Uterus (tissue), 4 donors: Measurements from ENCODE around the gene VAT1. TPM values are rescaled to one million over a fixed set of nuclear protein-coding genes. Genes with fewer than 3 reads are reported as not detected.

ENCODE experiments used
- DNase-seq, 2 donors: peaks; one replicate each; pipeline ENCODE4 v3.0.0-alpha.2; 2019 to 2020
- H3K27ac ChIP-seq, 2 donors: fragments of 200-600 bp; sonication (generic); 1 replicate in 1 of 2; 2 replicates in 1 of 2; pipeline ENCODE4 v1.5.1; 2016 to 2018
- H3K27me3 ChIP-seq, 2 donors: fragments of 200-600 bp; sonication (generic); one replicate each; pipeline ENCODE4 v1.5.1; 2018 to 2019; ENCODE audit warnings: control low read depth in 1 of 2
- H3K36me3 ChIP-seq, 2 donors: fragments of 200-600 bp; sonication (generic); one replicate each; pipeline ENCODE4 v1.5.1; 2019; ENCODE audit warnings: control low read depth in 1 of 2
- H3K4me1 ChIP-seq, 2 donors: fragments of 200-600 bp; sonication (generic); one replicate each; pipeline ENCODE4 v1.5.1; 2018 to 2019; ENCODE audit warnings: control low read depth in 1 of 2
- H3K4me3 ChIP-seq, 2 donors: fragments of 200-600 bp; sonication (generic); 1 replicate in 1 of 2; 2 replicates in 1 of 2; pipeline ENCODE4 v1.5.1; 2018 to 2019; ENCODE audit warnings: mild to moderate bottlenecking in 1 of 2
- H3K9me3 ChIP-seq, 2 donors: fragments of 200-600 bp; sonication (generic); one replicate each; pipeline ENCODE4 v1.5.1; 2019; ENCODE audit warnings: control low read depth in 1 of 2
- CTCF ChIP-seq, 4 experiments: fragments of 200-600 bp in 2 of 4; fragments of 450-650 bp in 2 of 4; sonication (generic) in 2 of 4; IDR thresholded peaks; one replicate each; pipeline ENCODE4 v1.5.1; 2016 to 2019; ENCODE audit warnings: antibody characterized with exemption in 4 of 4, mild to moderate bottlenecking in 2 of 4, moderate library complexity in 1 of 4
- POLR2A ChIP-seq, 2 donors: fragments of 450-650 bp; IDR thresholded peaks; one replicate each; pipeline ENCODE4 v1.6.1; 2016; ENCODE audit warnings: antibody characterized with exemption in 2 of 2, mild to moderate bottlenecking in 1 of 2, moderate library complexity in 1 of 2
- intact Hi-C: fragments of 100-400 bp; cut with DNase I; formaldehyde crosslinking; loops from one replicate; pipeline ENCODE4 v1.15.1; 2023; ENCODE audit warnings: low total_unique reads
- total RNA-seq, 4 donors: library from RNA; depleted of rRNA in 3 of 4; stranded (reverse); fragments of >200 nt in 3 of 4; gene quantifications; one replicate each; pipeline versions ENCODE4 v1.1.0 to v1.2.4, GENCODE V29; 2014 to 2023
- donor health status: DM: yes; HTN: yes; CAD: no.

The VAT1 gene
- total RNA-seq, 4 donors from 2014 or later, result 59.5 to 187 (median 152) TPM

DNA sequence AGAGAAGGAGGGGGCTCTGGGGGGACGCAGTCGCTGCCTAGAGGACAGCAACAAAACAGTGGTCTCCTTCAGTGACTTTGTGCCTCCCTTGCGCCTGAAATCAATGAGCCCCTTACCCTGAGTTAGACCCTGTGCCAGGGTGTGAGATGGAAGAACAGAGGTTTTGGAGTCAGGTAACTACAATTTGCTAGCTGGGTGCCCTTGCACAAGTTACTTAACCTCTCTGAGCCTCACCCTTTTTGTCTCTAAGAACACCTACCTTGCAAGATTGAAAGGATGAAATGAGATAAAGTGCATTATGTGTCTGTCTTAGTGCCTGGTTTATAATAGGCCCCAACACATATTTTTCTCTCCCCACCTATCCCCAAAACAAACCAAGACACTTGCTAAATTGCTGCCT is 12.7 kb upstream of the VAT1 start:
- Histone ChIP-seq H3K27ac (no peak overlapping the region), H3K4me3 (no peak overlapping the region), H3K27me3 (no peaks in the 10 kb centered on the region), H3K9me3 (no peaks in the 10 kb centered on the region), H3K4me1 (no peaks in the 10 kb centered on the region), H3K36me3 (no peaks in the 10 kb centered on the region)
- TF ChIP-seq CTCF (IDR thresholded peaks at IDR 0.05), result no peak
- TF ChIP-seq POLR2A (IDR thresholded peaks at IDR 0.05), result no peak
- no peak for DNase-seq
- intact Hi-C loops, result no loop called here

- TF ChIP-seq POLR2A (IDR thresholded peaks at IDR 0.05), result no peak
- TF ChIP-seq CTCF (IDR thresholded peaks at IDR 0.05), result no peak
- Histone ChIP-seq H3K27me3 (no peaks in the 10 kb centered on the region), H3K36me3 (no peaks in the 10 kb centered on the region), H3K4me1 (no peaks in the 10 kb centered on the region), H3K27ac (no peak overlapping the region), H3K4me3 (no peak overlapping the region), H3K9me3 (no peaks in the 10 kb centered on the region)
- no peak for DNase-seq
- intact Hi-C loops, result no loop called here
Observed at GRCh38 chr17:43033948-43034881, 12.0 kb upstream of the VAT1 start.

- DNase-seq, result no peak
- H3K36me3 ChIP-seq, result no peaks in the 10 kb centered on the region
- H3K27ac ChIP-seq, result no peak overlapping the region
- no peaks in the 10 kb centered on the region for H3K27me3 ChIP-seq
- intact Hi-C loops, result no loop called here
- H3K4me3 ChIP-seq, result no peak overlapping the region
- no peaks in the 10 kb centered on the region for H3K4me1 ChIP-seq
- H3K9me3 ChIP-seq, result no peaks in the 10 kb centered on the region
- no peak for TF ChIP-seq CTCF (IDR thresholded peaks at IDR 0.05)
- no peak for TF ChIP-seq POLR2A (IDR thresholded peaks at IDR 0.05)
Observed at GRCh38 chr17:43031666-43032065, 9.5 kb upstream of the VAT1 start.

GRCh38 chr17:43030137-43030767 is 8.1 kb upstream of the VAT1 start:
- no peak overlapping the region for H3K27ac ChIP-seq
- no peaks in the 10 kb centered on the region for H3K27me3 ChIP-seq
- TF ChIP-seq POLR2A (IDR thresholded peaks at IDR 0.05) (no peak), CTCF (IDR thresholded peaks at IDR 0.05) (no peak)

DNA sequence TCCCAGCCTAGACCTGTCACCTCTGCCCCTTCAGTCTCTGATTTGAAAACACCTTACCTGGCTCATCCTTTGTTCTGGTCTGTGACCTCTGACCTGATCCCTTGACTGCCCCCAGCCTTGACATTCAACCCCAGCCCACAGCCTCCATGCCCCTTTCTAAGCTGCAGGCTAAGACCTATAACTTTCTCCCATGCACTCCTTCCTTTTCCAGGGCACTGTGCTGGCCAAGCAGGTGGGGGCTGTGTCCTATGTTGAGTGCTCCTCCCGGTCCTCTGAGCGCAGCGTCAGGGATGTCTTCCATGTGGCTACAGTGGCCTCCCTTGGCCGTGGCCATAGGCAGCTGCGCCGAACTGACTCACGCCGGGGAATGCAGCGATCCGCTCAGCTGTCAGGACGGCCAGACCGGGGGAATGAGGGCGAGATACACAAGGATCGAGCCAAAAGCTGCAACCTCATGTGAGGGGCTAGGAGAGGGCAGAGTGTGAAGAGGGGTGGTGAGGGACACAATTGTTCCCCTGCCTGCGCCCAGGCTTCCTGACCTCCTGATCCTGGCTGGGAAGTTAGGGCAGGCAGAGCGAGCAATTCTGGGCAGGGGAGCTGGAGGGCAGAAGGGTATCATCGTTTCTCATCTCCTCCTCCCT is 6.2 kb upstream of the VAT1 start:
- H3K27me3 ChIP-seq, result no peaks in the 10 kb centered on the region
- no peak for TF ChIP-seq CTCF (IDR thresholded peaks at IDR 0.05)
- TF ChIP-seq POLR2A (IDR thresholded peaks at IDR 0.05), result no peak
- H3K9me3 ChIP-seq, result no peaks in the 10 kb centered on the region
- H3K4me1 ChIP-seq, result no peaks in the 10 kb centered on the region
- DNase-seq, result no peak
- intact Hi-C loops, result no loop called here
- no peaks in the 10 kb centered on the region for H3K36me3 ChIP-seq
- no peak overlapping the region for H3K27ac ChIP-seq
- H3K4me3 ChIP-seq, result no peak overlapping the region

More at GRCh38 chr17:43030137-43030767, 8.1 kb upstream of the VAT1 start:
- H3K4me3 ChIP-seq, result no peak overlapping the region
- H3K9me3 ChIP-seq, result no peaks in the 10 kb centered on the region
- no peak for DNase-seq
- H3K4me1 ChIP-seq, result no peaks in the 10 kb centered on the region
- intact Hi-C loops, result no loop called here
- H3K36me3 ChIP-seq, result no peaks in the 10 kb centered on the region
